ENCODE results near the gene RPS6KA2. TPM values are rescaled to one million over a fixed set of nuclear protein-coding genes. Genes with fewer than 3 reads are reported as not detected.

RPS6KA2 gene
- total RNA-seq, 1 donor from 2014 or later = 124 TPM

DNA sequence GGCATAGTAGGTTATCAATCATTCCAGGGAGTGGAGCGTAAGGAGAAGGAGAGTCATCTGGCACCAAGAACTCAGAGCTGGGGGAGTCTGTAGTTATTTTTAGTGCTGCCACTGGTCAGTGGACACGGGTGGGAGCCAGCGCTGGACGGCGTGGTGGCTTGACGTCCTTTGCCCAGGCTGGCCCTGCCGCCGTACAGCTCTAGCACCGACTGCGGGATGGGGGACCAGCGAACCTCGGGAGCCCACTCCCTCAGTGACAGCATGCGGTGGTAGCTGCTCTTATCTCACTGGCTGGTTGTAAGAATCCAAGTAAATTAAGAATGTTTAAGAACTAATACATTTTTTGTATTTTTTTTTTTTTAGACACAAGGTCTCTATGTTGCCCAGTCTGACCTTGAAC, 32.5 kb upstream of the RPS6KA2 start:
- Mint-ChIP-seq H3K4me3 (ENCODE audit: unreplicated experiment) (no peak overlapping the region), H3K4me1 (ENCODE audit: low read depth) (no peaks in the 10 kb centered on the region), H3K27ac (ENCODE audit: unreplicated experiment) (no peak overlapping the region), H3K9me3 (ENCODE audit: low read depth) (no peaks in the 10 kb centered on the region), H3K27me3 (ENCODE audit: low read depth) (peaks cover 10% of the 10 kb centered on the region), H3K36me3 (ENCODE audit: low read depth) (no peaks in the 10 kb centered on the region)
- TF ChIP-seq CTCF (IDR thresholded peaks at IDR 0.05) = no peak
- no peak for DNase-seq (ENCODE audit: low spot score)

GRCh38 chr6:166658792-166659150, 31.7 kb upstream of the RPS6KA2 start:
- Mint-ChIP-seq H3K27ac (ENCODE audit: unreplicated experiment) (no peak overlapping the region), H3K27me3 (ENCODE audit: low read depth) (peaks cover 8% of the 10 kb centered on the region), H3K36me3 (ENCODE audit: low read depth) (no peaks in the 10 kb centered on the region), H3K9me3 (ENCODE audit: low read depth) (no peaks in the 10 kb centered on the region), H3K4me3 (ENCODE audit: unreplicated experiment) (no peak overlapping the region), H3K4me1 (ENCODE audit: low read depth) (no peaks in the 10 kb centered on the region)
- no peak for DNase-seq (ENCODE audit: low spot score)
- no peak for TF ChIP-seq CTCF (IDR thresholded peaks at IDR 0.05)

DNA sequence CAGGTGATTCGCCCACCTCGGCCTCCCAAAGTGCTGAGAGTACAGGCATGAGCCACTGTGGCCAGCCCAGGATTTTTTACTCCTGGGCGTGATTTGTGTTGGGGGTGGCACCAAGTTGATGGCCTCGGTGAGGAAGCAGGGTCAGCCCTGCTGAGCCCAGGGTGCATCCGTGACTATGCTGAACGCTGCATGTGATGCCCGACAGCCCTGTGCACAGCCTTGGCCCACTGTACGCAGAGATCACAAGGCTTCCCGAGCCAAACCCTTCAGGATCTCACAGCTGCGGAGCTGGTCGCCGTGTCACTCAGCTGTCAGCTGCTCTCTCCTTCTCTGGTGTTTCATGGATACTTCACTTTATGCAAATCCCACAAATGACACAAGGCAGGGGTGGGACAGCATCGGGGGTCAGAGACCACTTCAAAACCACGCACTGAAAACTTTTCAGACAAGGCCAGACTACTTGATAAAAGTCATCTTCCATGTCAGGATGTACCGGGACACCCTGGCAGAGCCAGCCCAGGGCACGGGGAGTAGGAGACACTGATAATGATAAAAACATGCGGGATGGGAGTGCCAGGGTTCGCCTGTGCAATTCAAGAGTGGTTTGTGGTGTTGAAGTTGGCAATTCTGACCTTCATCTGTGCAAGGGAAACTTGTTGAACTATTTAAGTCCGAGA, 31.2 kb upstream of the RPS6KA2 start:
- Mint-ChIP-seq H3K4me1 (ENCODE audit: low read depth) (no peaks in the 10 kb centered on the region), H3K9me3 (ENCODE audit: low read depth) (no peaks in the 10 kb centered on the region), H3K36me3 (ENCODE audit: low read depth) (no peaks in the 10 kb centered on the region), H3K27me3 (ENCODE audit: low read depth) (peaks cover 8% of the 10 kb centered on the region), H3K4me3 (ENCODE audit: unreplicated experiment) (no peak overlapping the region), H3K27ac (ENCODE audit: unreplicated experiment) (no peak overlapping the region)
- TF ChIP-seq CTCF (IDR thresholded peaks at IDR 0.05) = no peak
- no peak for DNase-seq (ENCODE audit: low spot score)

DNA sequence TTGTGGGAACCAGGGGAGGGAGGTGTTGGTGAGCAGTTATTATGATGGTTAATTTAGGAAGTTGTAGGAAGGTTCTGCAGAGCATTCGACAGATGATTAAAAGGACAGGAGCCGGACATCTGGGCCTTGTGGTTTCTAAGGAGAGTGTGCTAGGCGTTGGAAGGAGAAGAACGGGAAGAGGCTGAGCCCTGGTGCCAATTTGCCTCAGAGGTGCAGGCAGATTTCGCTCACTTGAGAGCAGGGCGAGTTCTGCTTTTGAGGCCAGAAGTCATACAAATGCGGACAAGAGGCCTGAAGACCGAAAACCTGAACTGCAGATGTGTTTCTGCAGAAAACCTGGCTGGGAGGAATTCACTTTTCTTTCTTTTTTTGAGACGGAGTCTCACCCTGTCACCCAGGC, 30.5 kb upstream of the RPS6KA2 start:
- DNase-seq (ENCODE audit: low spot score) = no peak
- Mint-ChIP-seq H3K4me1 (ENCODE audit: low read depth) (no peaks in the 10 kb centered on the region), H3K9me3 (ENCODE audit: low read depth) (no peaks in the 10 kb centered on the region), H3K27ac (ENCODE audit: unreplicated experiment) (no peak overlapping the region), H3K36me3 (ENCODE audit: low read depth) (no peaks in the 10 kb centered on the region), H3K4me3 (ENCODE audit: unreplicated experiment) (no peak overlapping the region), H3K27me3 (ENCODE audit: low read depth) (peaks cover 6% of the 10 kb centered on the region)
- no peak for TF ChIP-seq CTCF (IDR thresholded peaks at IDR 0.05)

DNA sequence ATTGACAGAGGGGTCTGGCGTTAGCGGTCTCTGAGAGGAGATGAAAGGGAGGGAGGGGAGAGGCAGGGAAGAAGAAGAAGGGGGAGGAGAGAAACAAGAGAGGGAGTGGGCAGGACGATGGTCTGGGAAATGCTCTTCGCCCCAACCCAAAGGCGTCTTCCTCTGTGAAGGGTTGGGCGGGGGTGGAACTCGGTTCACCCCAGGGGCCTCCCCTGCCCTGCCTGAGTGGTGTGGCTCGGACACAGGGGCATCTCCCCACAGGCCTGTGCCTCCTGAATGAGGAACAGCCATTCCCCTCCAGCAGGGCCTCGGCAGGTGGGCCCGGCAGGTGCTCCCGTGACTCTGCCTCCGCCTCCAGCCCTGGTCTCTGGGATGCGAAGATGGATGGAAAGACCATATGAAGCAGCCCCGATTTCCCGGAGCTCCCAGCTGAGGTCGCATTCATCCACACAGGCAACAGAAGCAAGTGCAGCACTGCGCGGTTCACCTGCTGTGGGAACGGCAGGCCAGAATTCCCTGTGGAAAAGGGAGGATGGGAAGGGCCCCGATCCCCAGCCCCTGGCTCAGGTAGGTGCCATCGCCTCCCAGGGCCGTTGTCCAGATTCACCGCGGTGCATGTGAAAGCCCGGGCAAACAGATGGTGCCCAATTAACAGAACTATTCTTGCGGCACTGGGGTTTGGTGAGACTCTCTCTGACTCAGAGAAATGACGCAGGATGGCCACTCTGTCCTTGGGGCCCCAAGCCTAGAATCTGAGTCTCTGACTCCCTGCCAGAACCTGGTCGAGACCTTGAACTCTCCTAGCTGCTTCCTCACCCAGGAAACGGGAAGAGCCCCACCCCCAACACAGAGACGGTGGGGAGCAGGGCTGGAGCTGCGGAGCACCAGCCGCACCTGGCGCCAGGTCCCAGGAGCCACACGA, 29.4 kb upstream of the RPS6KA2 start:
- H3K4me1 Mint-ChIP-seq (ENCODE audit: low read depth) = no peaks in the 10 kb centered on the region
- DNase-seq (ENCODE audit: low spot score) = no peak

More for the DNA sequence above, 29.4 kb upstream of the RPS6KA2 start:
- Mint-ChIP-seq H3K9me3 (ENCODE audit: low read depth) (no peaks in the 10 kb centered on the region), H3K27me3 (ENCODE audit: low read depth) (peaks cover 6% of the 10 kb centered on the region), H3K4me3 (ENCODE audit: unreplicated experiment) (no peak overlapping the region), H3K36me3 (ENCODE audit: low read depth) (no peaks in the 10 kb centered on the region), H3K27ac (ENCODE audit: unreplicated experiment) (no peak overlapping the region)
- TF ChIP-seq CTCF (IDR thresholded peaks at IDR 0.05) = no peak
